VCaP (cell line): Measurements from ENCODE around the gene ERMARD.

Experiments
- H3K27ac ChIP-seq: fragments of 450-650 bp; 2 replicates; pipeline ENCODE4 v1.5.1; 2017
- TF ChIP-seq, protein P1 (sequence below): fragments of 450-650 bp; conservative IDR thresholded peaks from 2 replicates; pipeline ENCODE4 v1.5.1; 2017; ENCODE audit warnings: mild to moderate bottlenecking, moderate library complexity

The ERMARD gene

DNA sequence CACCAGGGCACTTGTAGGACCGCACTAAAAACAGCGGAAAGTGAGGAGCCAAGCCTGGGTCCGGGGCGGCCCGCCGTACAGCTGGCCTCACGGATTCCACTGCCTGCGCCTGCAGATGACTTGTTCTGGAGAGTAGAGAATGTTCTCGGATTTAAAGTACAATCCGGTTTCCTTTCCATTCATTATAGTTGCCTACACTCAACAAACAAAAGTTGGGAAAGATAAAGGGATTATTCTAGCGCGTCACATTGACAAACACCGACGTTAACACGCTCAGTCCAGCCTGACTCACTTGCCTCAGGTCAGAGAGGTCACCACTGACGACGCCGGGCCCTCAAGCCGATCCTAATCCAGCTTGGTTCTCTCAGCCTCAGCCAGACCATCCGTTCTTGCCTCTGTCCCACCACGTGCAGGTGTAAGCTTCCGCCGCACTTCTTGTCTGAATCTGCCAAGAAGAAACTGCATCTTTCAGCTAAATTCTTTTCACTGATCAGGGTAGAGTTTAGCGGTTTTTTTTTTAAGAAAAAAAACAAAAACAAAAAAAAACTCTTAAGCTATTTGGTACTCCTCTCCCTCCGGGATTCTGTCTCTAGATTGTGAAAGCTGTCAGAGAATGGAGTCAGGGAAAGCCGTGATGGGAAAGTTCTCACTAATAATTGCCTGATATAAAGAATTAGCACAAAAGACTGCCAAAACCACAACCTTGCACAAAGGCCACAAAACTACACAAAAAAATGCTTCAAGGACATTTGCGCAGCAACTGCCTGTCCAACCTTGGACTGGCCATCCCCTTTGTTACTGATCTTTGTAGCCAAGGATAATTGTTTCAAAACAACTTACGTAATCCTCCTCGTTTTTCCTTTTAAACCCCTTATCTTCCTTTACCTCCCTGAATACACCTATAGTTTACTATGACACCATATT lies 26.0 kb upstream of the ERMARD start:
- TF ChIP-seq, protein P1, sequence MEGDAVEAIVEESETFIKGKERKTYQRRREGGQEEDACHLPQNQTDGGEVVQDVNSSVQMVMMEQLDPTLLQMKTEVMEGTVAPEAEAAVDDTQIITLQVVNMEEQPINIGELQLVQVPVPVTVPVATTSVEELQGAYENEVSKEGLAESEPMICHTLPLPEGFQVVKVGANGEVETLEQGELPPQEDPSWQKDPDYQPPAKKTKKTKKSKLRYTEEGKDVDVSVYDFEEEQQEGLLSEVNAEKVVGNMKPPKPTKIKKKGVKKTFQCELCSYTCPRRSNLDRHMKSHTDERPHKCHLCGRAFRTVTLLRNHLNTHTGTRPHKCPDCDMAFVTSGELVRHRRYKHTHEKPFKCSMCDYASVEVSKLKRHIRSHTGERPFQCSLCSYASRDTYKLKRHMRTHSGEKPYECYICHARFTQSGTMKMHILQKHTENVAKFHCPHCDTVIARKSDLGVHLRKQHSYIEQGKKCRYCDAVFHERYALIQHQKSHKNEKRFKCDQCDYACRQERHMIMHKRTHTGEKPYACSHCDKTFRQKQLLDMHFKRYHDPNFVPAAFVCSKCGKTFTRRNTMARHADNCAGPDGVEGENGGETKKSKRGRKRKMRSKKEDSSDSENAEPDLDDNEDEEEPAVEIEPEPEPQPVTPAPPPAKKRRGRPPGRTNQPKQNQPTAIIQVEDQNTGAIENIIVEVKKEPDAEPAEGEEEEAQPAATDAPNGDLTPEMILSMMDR, result no peak
- peak overlapping the region; percentile 95 for H3K27ac ChIP-seq

DNA sequence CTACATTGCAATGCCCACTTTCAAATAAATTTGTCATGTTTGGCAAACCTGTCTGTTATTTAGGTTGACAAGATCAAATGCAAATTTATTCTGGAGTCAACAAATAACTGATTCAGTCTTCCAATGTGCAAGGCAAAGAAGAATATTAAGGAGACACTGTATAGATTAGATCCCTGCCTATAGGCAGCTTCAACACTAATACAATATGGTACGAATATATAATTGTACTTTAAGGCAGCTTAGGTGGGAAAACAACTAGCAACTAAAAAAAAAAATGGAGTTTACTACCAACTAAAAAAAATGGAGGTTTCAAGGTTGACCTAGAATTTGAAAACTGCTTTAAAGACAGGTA lies 25.4 kb upstream of the ERMARD start:
- H3K27ac ChIP-seq, result no peak overlapping the region
- TF ChIP-seq, protein P1, result no peak

DNA sequence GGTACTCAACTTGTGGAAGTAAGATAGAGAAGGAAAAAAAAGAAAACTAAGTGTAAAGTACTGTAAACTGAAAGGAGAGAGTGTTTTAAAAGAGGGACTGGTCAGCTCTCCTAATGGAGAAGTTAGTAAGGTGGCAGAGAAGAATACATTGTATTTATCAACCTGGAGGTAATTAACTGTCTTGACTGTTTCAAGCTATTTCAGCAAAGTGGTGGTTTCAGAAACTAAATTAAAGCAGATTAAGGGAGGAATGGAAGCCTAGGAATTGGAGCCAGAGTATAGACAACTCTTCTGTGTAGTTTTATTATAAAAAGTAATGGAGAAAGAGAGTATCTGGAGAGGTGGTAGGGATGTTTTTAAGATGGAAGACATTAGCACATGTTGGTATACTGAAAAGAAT lies 24.5 kb upstream of the ERMARD start:
- TF ChIP-seq, protein P1, result no peak
- H3K27ac ChIP-seq, result no peak overlapping the region

DNA sequence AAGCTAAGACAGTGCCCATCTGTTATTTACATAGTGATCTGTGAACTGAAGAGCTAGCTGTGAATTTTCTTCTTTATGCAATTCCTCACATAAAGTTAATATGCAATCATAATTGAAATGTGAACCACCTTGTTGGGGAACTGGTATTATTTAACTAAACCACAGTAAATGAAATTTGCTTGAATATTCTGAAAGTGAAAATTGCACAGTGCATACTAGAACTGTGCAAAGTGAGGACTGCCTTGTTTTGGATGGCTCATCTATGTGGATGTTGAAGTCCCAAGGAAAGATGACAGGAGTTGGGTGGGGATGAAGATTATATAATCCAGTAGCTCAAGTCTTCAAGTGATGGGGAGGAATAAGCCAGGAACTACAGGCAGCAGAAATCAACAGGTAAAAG lies 21.5 kb upstream of the ERMARD start:
- TF ChIP-seq, protein P1, result no peak

DNA sequence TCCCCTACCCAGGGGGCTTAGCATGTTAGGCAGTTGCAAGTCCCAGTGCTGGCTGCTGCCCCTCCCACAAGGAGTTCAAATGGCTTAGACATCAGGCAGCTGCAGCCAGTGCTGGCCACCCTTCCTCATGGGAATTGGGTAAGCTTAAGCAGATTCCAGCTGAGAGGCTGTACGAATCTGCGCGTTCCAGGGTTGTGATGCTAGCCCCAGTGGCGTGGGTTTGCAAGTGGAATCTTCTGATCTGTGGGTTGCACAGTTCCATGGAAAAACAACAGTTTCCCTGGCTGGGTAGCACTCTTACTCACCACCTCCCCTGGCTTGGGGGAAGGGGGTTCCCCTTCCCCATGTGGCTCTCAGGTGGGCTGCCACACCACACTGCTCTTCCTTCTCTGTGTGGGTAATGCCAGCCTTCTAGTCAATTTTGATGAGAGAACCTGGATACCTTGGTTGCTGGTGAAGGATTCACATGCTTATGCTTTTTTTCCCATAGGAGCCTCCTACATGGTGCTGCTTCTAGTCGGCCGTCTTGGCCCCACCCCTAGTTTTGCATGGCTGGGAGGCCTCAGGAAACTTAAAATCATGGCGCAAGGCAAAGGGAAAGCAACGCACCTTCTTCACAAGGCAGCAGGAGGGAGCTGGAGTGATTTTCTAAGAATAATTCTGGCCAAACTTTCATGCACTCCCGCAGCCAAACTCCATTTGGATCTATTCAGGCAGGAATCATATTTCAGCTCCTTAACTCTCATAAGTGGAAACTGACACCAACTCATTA lies 13.0 kb upstream of the ERMARD start:
- H3K27ac ChIP-seq, result no peak overlapping the region
- TF ChIP-seq, protein P1, result no peak

More for the DNA sequence above, 21.5 kb upstream of the ERMARD start:
- H3K27ac ChIP-seq, result no peak overlapping the region; the same call in 1 of the 2 replicates

DNA sequence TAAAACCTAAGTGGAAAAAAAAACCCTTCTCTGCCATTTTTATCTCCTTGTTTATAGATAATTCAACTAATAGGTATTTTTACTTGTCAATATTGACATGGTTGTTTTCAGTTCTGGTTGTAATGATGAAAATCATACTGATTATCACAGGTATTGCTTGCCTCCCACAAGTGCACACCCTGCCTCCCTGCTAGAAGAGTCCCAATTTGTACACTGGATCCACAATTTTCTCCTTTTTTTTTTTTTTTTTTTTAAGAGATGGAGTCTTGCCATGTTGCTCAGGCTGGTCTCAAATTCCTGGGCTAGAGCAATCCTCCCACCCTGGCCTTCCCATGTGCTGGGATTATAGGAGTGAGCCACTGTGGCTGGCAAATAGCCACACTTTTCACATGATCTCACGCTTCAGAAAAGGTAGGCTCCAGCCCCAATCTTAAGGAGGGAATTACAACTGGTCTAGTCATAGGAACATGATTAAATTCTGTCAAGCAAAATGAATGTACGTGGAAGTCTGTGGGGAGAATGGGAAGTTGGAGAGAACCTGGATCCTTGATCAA lies 12.4 kb upstream of the ERMARD start:
- H3K27ac ChIP-seq, result no peak overlapping the region
- TF ChIP-seq, protein P1, result no peak

DNA sequence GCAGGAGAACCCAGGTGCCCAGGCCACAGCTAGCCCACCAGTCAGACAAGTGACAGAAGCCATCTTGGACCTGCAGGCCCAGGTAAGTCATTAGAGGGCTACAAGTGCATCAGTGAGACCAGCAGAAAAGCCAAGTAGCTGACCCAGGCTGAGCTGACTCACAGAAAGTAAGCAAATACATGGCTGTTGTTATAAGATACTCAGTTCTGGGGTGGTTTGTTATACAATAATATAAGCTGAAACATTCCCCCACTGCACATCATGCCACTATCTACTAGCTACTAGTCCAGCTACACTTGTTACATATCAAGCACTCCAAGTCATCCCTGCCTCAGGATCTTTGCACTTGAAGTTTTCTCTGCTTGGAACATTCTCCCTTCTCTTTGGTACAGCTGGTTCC lies 10.1 kb upstream of the ERMARD start:
- TF ChIP-seq, protein P1, result no peak
- peak overlapping the region; percentile 43 for H3K27ac ChIP-seq
